ENCODE results near the gene PRIM2. TPM values are rescaled to one million over a fixed set of nuclear protein-coding genes. Genes with fewer than 3 reads are reported as not detected.

The PRIM2 gene
- total and polyA plus RNA-seq, 2 experiments from 2014 or later = 45.5 to 75.2 TPM

DNA sequence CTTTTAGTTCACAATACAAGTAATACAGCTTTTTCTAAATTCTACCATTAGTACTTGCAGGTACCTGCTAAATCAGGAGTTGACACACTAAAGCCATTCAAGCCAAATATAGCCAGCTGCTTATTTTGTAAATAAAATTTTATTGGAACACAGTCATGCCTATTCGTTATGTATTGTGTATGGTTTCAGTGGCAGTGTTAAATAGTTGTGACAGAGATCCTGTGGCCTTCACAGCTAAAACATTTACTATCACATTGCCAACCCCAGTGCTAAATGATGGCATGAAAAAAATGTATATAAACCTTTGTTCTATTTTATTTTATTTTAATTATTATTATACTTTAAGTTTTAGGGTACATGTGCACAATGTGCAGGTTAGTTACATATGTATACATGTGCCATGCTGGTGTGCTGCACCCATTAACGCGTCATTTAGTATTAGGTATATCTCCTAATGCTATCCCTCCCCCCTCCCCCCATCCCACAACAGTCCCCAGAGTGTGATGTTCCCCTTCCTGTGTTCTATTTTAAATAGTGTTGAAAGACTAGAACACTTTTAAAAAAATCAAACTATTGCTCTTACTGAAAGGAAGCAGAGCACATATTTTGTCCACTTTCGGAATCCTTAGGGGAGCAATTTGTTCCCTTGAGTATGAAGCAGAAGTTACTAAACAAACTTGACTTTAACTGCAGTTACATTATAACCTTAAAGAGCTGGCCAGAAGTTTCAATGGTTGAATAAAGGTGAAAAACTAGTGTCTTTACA is 115.7 kb downstream of the PRIM2 start:
- Histone ChIP-seq H2AFZ (no peak overlapping the region), H3K36me3 (ENCODE audit: insufficient read depth) (no peaks in the 10 kb centered on the region), H3K4me3 (no peak overlapping the region), H3K27me3 (ENCODE audit: insufficient read depth) (no peaks in the 10 kb centered on the region), H3K79me2 (replicated peaks; ENCODE audit: insufficient read depth) (peaks cover 6% of the 10 kb centered on the region), H3K9me2 (ENCODE audit: insufficient read depth) (no peaks in the 10 kb centered on the region), H3K4me2 (peak overlapping the region; percentile 2; the same call in 1 of the 2 replicates), H3K27ac (ENCODE audit: low read depth) (no peak overlapping the region), H3K4me1 (ENCODE audit: insufficient read depth) (peaks cover 17% of the 10 kb centered on the region), H4K20me1 (replicated peaks; ENCODE audit: insufficient read depth) (no peaks in the 10 kb centered on the region), H3F3A (replicated peaks; ENCODE audit: low read depth) (no peaks in the 10 kb centered on the region)
- Mint-ChIP-seq H3K36me3 (ENCODE audit: low read depth) (no peaks in the 10 kb centered on the region), H3K27me3 (ENCODE audit: insufficient read depth, low read depth, poor library complexity) (peaks cover 5% of the 10 kb centered on the region), H3K27ac (no peak overlapping the region), H3K9me3 (no peaks in the 10 kb centered on the region), H3K4me1 (peaks cover 51% of the 10 kb centered on the region), H3K4me3 (no peak overlapping the region)
- DNase-seq (ENCODE audit: low spot score) (no peak), ATAC-seq (no peak)
- TF ChIP-seq EZH2 (IDR thresholded peaks at IDR 0.05; ENCODE audit: low read depth, unreplicated experiment) = no peak
- TF ChIP-seq, protein P1, sequence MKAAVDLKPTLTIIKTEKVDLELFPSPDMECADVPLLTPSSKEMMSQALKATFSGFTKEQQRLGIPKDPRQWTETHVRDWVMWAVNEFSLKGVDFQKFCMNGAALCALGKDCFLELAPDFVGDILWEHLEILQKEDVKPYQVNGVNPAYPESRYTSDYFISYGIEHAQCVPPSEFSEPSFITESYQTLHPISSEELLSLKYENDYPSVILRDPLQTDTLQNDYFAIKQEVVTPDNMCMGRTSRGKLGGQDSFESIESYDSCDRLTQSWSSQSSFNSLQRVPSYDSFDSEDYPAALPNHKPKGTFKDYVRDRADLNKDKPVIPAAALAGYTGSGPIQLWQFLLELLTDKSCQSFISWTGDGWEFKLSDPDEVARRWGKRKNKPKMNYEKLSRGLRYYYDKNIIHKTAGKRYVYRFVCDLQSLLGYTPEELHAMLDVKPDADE (IDR thresholded peaks at IDR 0.05) = no peak
- TF ChIP-seq POLR2AphosphoS5 (IDR thresholded peaks at IDR 0.05; ENCODE audit: low read depth) = no peak
- TF ChIP-seq, protein P2, sequence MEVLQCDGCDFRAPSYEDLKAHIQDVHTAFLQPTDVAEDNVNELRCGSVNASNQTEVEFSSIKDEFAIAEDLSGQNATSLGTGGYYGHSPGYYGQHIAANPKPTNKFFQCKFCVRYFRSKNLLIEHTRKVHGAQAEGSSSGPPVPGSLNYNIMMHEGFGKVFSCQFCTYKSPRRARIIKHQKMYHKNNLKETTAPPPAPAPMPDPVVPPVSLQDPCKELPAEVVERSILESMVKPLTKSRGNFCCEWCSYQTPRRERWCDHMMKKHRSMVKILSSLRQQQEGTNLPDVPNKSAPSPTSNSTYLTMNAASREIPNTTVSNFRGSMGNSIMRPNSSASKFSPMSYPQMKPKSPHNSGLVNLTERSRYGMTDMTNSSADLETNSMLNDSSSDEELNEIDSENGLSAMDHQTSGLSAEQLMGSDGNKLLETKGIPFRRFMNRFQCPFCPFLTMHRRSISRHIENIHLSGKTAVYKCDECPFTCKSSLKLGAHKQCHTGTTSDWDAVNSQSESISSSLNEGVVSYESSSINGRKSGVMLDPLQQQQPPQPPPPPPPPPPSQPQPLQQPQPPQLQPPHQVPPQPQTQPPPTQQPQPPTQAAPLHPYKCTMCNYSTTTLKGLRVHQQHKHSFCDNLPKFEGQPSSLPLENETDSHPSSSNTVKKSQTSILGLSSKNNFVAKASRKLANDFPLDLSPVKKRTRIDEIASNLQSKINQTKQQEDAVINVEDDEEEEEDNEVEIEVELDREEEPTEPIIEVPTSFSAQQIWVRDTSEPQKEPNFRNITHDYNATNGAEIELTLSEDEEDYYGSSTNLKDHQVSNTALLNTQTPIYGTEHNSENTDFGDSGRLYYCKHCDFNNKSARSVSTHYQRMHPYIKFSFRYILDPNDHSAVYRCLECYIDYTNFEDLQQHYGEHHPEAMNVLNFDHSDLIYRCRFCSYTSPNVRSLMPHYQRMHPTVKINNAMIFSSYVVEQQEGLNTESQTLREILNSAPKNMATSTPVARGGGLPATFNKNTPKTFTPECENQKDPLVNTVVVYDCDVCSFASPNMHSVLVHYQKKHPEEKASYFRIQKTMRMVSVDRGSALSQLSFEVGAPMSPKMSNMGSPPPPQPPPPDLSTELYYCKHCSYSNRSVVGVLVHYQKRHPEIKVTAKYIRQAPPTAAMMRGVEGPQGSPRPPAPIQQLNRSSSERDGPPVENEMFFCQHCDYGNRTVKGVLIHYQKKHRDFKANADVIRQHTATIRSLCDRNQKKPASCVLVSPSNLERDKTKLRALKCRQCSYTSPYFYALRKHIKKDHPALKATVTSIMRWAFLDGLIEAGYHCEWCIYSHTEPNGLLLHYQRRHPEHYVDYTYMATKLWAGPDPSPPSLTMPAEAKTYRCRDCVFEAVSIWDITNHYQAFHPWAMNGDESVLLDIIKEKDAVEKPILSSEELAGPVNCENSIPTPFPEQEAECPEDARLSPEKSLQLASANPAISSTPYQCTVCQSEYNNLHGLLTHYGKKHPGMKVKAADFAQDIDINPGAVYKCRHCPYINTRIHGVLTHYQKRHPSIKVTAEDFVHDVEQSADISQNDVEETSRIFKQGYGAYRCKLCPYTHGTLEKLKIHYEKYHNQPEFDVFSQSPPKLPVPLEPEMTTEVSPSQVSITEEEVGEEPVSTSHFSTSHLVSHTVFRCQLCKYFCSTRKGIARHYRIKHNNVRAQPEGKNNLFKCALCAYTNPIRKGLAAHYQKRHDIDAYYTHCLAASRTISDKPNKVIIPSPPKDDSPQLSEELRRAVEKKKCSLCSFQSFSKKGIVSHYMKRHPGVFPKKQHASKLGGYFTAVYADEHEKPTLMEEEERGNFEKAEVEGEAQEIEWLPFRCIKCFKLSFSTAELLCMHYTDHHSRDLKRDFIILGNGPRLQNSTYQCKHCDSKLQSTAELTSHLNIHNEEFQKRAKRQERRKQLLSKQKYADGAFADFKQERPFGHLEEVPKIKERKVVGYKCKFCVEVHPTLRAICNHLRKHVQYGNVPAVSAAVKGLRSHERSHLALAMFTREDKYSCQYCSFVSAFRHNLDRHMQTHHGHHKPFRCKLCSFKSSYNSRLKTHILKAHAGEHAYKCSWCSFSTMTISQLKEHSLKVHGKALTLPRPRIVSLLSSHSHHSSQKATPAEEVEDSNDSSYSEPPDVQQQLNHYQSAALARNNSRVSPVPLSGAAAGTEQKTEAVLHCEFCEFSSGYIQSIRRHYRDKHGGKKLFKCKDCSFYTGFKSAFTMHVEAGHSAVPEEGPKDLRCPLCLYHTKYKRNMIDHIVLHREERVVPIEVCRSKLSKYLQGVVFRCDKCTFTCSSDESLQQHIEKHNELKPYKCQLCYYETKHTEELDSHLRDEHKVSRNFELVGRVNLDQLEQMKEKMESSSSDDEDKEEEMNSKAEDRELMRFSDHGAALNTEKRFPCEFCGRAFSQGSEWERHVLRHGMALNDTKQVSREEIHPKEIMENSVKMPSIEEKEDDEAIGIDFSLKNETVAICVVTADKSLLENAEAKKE (CRISPR knock-in tag; IDR thresholded peaks at IDR 0.05) = no peak
- TF ChIP-seq ZNF114 (CRISPR knock-in tag; IDR thresholded peaks at IDR 0.05) = no peak
- no peak for TF ChIP-seq CTCF (conservative IDR thresholded peaks at IDR 0.05; ENCODE audit: low read depth in 2 of 2)
- no peak for TF ChIP-seq STAT1 (IDR thresholded peaks at IDR 0.05; ENCODE audit: unreplicated experiment)
- TF ChIP-seq JUNB (IDR thresholded peaks at IDR 0.05; ENCODE audit: unreplicated experiment) = no peak
- TF ChIP-seq, protein P3, sequence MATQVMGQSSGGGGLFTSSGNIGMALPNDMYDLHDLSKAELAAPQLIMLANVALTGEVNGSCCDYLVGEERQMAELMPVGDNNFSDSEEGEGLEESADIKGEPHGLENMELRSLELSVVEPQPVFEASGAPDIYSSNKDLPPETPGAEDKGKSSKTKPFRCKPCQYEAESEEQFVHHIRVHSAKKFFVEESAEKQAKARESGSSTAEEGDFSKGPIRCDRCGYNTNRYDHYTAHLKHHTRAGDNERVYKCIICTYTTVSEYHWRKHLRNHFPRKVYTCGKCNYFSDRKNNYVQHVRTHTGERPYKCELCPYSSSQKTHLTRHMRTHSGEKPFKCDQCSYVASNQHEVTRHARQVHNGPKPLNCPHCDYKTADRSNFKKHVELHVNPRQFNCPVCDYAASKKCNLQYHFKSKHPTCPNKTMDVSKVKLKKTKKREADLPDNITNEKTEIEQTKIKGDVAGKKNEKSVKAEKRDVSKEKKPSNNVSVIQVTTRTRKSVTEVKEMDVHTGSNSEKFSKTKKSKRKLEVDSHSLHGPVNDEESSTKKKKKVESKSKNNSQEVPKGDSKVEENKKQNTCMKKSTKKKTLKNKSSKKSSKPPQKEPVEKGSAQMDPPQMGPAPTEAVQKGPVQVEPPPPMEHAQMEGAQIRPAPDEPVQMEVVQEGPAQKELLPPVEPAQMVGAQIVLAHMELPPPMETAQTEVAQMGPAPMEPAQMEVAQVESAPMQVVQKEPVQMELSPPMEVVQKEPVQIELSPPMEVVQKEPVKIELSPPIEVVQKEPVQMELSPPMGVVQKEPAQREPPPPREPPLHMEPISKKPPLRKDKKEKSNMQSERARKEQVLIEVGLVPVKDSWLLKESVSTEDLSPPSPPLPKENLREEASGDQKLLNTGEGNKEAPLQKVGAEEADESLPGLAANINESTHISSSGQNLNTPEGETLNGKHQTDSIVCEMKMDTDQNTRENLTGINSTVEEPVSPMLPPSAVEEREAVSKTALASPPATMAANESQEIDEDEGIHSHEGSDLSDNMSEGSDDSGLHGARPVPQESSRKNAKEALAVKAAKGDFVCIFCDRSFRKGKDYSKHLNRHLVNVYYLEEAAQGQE (IDR thresholded peaks at IDR 0.05; ENCODE audit: unreplicated experiment) = no peak
- no peak for TF ChIP-seq CREB1 (CRISPR knock-in tag; IDR thresholded peaks at IDR 0.05; ENCODE audit: low read depth)
- no peak for TF ChIP-seq NANOG (IDR thresholded peaks at IDR 0.05; ENCODE audit: borderline replicate concordance)
- TF ChIP-seq EZH2phosphoT487 (IDR thresholded peaks at IDR 0.05; ENCODE audit: unreplicated experiment) = no peak
- no peak for TF ChIP-seq ZNF331 (CRISPR knock-in tag; IDR thresholded peaks at IDR 0.05; ENCODE audit: low read depth)

Data from GM23338 (cell line).